Forelimb muscle (tissue), 1 donor: ENCODE results near the gene MYADML2. TPM values are rescaled to one million over a fixed set of nuclear protein-coding genes. Genes with fewer than 3 reads are reported as not detected.
A peak's percentile ranks its signal among the peaks of the same experiment; 100 is the strongest.

Experiments used
- DNase-seq: peaks from one replicate; pipeline ENCODE4 v3.0.0-alpha.2; 2013; ENCODE audit warnings: low read depth
- polyA plus RNA-seq: library from polyadenylated mRNA; unstranded; fragments of 120-200 nt; gene quantifications from one replicate; pipeline ENCODE4 v1.2.1, GENCODE V29; 2013; ENCODE audit not compliant: insufficient read length

The MYADML2 gene
- polyA plus RNA-seq, 1 donor = 43.6 TPM

- DNase-seq = no peak
Observed at GRCh38 chr17:81978524-81979298, 31.7 kb upstream of the MYADML2 start.

- peak; percentile 63 for DNase-seq
Observed at GRCh38 chr17:81977211-81977808, 30.3 kb upstream of the MYADML2 start, which contains the start of gene ASPSCR1. TSS of gene ASPSCR1 (plus strand) at chr17:81977629. CDS start at chr17:81977647, 18 bp downstream.

GRCh38 chr17:81976332-81977210, 29.5 kb upstream of the MYADML2 start:
- no peak for DNase-seq

- no peak for DNase-seq
Observed at GRCh38 chr17:81973432-81973831, 26.4 kb upstream of the MYADML2 start.

- no peak for DNase-seq
Observed at GRCh38 chr17:81968850-81969812, 22.1 kb upstream of the MYADML2 start.

- no peak for DNase-seq
Observed at GRCh38 chr17:81968396-81968745, 21.3 kb upstream of the MYADML2 start.

- no peak for DNase-seq
Observed at GRCh38 chr17:81967533-81968395, 20.7 kb upstream of the MYADML2 start.

GRCh38 chr17:81967244-81967532, 20.2 kb upstream of the MYADML2 start:
- DNase-seq = no peak

GRCh38 chr17:81966343-81967243, 19.6 kb upstream of the MYADML2 start:
- DNase-seq = no peak

- DNase-seq = no peak
Observed at GRCh38 chr17:81964081-81964849, 17.2 kb upstream of the MYADML2 start.

GRCh38 chr17:81962499-81963441, 15.7 kb upstream of the MYADML2 start:
- no peak for DNase-seq

GRCh38 chr17:81961521-81962498, 14.8 kb upstream of the MYADML2 start:
- DNase-seq = no peak

GRCh38 chr17:81961087-81961511, 14.1 kb upstream of the MYADML2 start, which contains the start of gene NOTUM:
TSS of gene NOTUM (minus strand) at chr17:81961187. CDS start at chr17:81960909, 278 bp downstream.
- no peak for DNase-seq

- no peak for DNase-seq
Observed at GRCh38 chr17:81960130-81960958, 13.3 kb upstream of the MYADML2 start.
